Erythroblast (primary cell): ENCODE measurements around the gene RASSF7.

Experiments used
- GATA1 ChIP-seq: IDR thresholded peaks from 2 replicates; pipeline ENCODE4 v1.6.1; 2011; ENCODE audit warnings: low read depth, mild to moderate bottlenecking, control low read depth, low read length, moderate library complexity
- POLR2A ChIP-seq: IDR thresholded peaks from 2 replicates; pipeline ENCODE4 v1.6.1; 2011; ENCODE audit warnings: mild to moderate bottlenecking, low read length

- TF ChIP-seq POLR2A (no peak), GATA1 (no peak)
Observed at GRCh38 chr11:589798-590197, 29.0 kb downstream of the RASSF7 start.
